ENCODE results near the gene AKT1S1. TPM values are rescaled to one million over a fixed set of nuclear protein-coding genes. Genes with fewer than 3 reads are reported as not detected.

The AKT1S1 gene
- polyA plus RNA-seq, 1 experiment = 42.0 TPM

DNA sequence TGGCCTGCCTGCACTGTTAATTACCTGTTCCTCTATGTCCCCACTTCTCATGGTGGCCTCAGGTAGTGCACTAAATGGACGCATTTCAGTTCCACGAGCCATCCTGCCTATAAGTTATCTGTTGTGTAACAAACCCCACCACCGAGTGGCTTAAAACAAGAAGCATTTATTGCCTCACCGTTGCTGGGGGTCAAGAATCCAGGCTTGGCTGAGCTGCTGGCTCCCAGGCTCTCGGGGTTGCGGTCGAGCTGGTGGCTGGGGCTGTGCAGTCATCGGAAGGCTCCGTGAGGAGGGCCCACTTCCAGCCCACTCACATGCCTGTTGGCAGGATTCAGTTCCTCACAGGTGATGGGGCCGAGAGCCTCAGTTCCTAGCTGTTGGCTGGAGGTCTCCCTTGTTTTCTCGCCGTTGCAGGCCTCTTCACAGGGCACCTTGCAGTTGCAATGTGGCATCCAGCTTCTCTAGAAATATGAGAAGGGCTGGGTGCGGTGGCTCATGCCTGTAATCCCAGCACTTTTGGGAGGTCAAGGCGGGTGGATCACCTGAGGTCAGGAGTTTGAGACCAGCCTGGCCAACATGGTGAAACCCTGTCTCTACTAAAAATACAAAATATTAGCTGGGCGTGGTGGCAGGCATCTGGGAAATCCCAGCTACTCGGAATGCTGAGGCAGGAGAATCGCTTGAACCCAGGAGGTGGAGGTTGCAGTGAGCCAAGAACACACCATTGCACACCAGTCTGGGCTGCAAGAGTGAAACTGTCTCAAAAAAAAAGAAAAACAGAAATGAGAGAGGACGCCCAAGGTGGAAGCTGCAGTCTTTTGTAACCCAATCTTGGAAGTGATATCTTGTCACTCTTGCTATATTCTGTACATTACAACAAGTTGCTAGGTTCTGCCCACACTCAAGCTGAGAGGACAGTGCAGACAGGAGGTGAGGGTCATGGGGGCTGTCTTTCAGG, 32.7 kb downstream of the AKT1S1 start:
- Histone ChIP-seq H3K36me3 (ENCODE audit: control insufficient read depth, insufficient read depth, low read length) (peaks cover 4% of the 10 kb centered on the region; the same call in 1 of the 2 replicates), H3K4me3 (ENCODE audit: low read depth, low read length) (no peak overlapping the region), H3K27me3 (ENCODE audit: control insufficient read depth, insufficient read depth, low read length) (no peaks in the 10 kb centered on the region)
- POLR2A ChIA-PET = interaction anchor here (0.7 kb wide), 1 partner anchor 157 kb away, joined by 5 read pairs; no protein-coding TSS in a partner anchor
- DNase-seq (ENCODE audit: low read depth) = no peak
- TF ChIP-seq CTCF (IDR thresholded peaks at IDR 0.05; ENCODE audit: insufficient read depth, low read depth, low read length) = no peak
- CTCF ChIA-PET = no interaction called here

DNA sequence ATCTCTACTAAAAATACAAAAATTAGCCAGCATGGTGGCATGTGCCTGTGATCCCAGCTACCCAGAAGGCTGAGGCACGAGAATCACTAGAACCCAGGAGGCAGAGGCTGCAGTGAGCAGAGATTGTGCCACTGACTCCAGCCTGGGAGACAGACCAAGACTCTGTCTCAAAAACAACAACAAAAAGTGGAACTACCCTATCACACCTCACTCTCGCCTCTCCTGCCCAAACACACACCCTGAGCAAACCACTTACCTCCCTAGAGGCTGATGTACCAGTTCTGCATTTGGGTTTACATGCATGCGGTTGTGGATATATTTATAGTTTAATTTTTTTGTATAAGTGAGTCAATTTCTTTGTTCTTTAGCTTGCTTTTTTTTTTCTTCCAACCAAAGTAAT, 33.9 kb downstream of the AKT1S1 start:
- ChIA-PET POLR2A (interaction anchor here (0.7 kb wide), 1 partner anchor 158 kb away, joined by 5 read pairs; no protein-coding TSS in a partner anchor), CTCF (no interaction called here)
- Histone ChIP-seq H3K36me3 (ENCODE audit: control insufficient read depth, insufficient read depth, low read length) (peaks cover 7% of the 10 kb centered on the region), H3K27me3 (ENCODE audit: control insufficient read depth, insufficient read depth, low read length) (no peaks in the 10 kb centered on the region), H3K4me3 (ENCODE audit: low read depth, low read length) (no peak overlapping the region)
- no peak for TF ChIP-seq CTCF (IDR thresholded peaks at IDR 0.05; ENCODE audit: insufficient read depth, low read depth, low read length)
- no peak for DNase-seq (ENCODE audit: low read depth)

GRCh38 chr19:49840736-49841249, 36.4 kb downstream of the AKT1S1 start:
- TF ChIP-seq CTCF (IDR thresholded peaks at IDR 0.05; ENCODE audit: insufficient read depth, low read depth, low read length) = no peak
- DNase-seq (ENCODE audit: low read depth) = no peak
- Histone ChIP-seq H3K36me3 (ENCODE audit: control insufficient read depth, insufficient read depth, low read length) (peaks cover 21% of the 10 kb centered on the region), H3K27me3 (ENCODE audit: control insufficient read depth, insufficient read depth, low read length) (no peaks in the 10 kb centered on the region), H3K4me3 (ENCODE audit: low read depth, low read length) (no peak overlapping the region)
- POLR2A ChIA-PET = no interaction called here
- CTCF ChIA-PET = no interaction called here

DNA sequence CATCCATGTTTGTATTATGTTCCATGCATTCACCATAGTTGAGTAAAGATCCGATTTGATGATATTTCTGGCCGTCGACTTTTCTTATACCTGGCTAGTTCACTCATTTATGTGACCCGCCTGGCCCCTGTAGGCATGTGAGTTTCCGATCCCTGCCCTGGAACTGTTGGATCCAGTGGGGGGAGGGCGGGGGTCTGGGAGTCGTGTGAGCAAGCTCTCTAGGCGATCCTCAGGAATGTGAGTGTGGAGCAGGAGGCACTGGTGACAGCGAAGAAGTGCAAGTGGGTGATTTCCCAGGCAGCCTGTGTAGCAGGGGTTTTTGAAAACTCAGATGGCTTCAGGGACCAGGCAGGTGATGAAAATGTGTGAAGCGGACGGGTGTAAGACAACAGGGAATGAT, 36.8 kb downstream of the AKT1S1 start:
- DNase-seq (ENCODE audit: low read depth) = no peak
- POLR2A ChIA-PET = no interaction called here
- CTCF ChIA-PET = no interaction called here
- peaks cover 25% of the 10 kb centered on the region for H3K36me3 ChIP-seq (ENCODE audit: control insufficient read depth, insufficient read depth, low read length)
- no peak overlapping the region for H3K4me3 ChIP-seq (ENCODE audit: low read depth, low read length)
- no peak for TF ChIP-seq CTCF (IDR thresholded peaks at IDR 0.05; ENCODE audit: insufficient read depth, low read depth, low read length)
- no peaks in the 10 kb centered on the region for H3K27me3 ChIP-seq (ENCODE audit: control insufficient read depth, insufficient read depth, low read length)

GRCh38 chr19:49839713-49840112, 37.4 kb downstream of the AKT1S1 start:
- no peak for TF ChIP-seq CTCF (IDR thresholded peaks at IDR 0.05; ENCODE audit: insufficient read depth, low read depth, low read length)
- Histone ChIP-seq H3K36me3 (ENCODE audit: control insufficient read depth, insufficient read depth, low read length) (peaks cover 29% of the 10 kb centered on the region), H3K4me3 (ENCODE audit: low read depth, low read length) (no peak overlapping the region), H3K27me3 (ENCODE audit: control insufficient read depth, insufficient read depth, low read length) (no peaks in the 10 kb centered on the region)
- POLR2A ChIA-PET = no interaction called here
- CTCF ChIA-PET = no interaction called here
- no peak for DNase-seq (ENCODE audit: low read depth)
